Fibroblast of lung (primary cell): ENCODE measurements around the gene STIM1. TPM values are rescaled to one million over a fixed set of nuclear protein-coding genes. Genes with fewer than 3 reads are reported as not detected.

ENCODE experiments used
- DNase-seq, 2 donors: peaks; one replicate each; pipeline versions ENCODE4 v3.0.0 to v3.0.0-alpha.2; 2010; ENCODE audit warnings: low read depth in 2 of 2
- H2AFZ ChIP-seq: 2 replicates; pipeline ENCODE4 v1.5.1; 2012; ENCODE audit warnings: low read length, control low read depth, inconsistent platforms
- H3K27ac ChIP-seq: 2 replicates; pipeline ENCODE4 v1.5.1; 2011; ENCODE audit warnings: low read length, control low read depth; ENCODE audit not compliant: insufficient read depth
- H3K27me3 ChIP-seq: 2 replicates; pipeline ENCODE4 v1.5.1; 2011; ENCODE audit warnings: mild to moderate bottlenecking, low read length; ENCODE audit not compliant: control insufficient read depth, insufficient read depth
- H3K36me3 ChIP-seq: 2 replicates; pipeline ENCODE4 v1.5.1; 2011; ENCODE audit warnings: low read length; ENCODE audit not compliant: control insufficient read depth, insufficient read depth
- H3K4me1 ChIP-seq: 2 replicates; pipeline ENCODE4 v1.5.1; 2011; ENCODE audit warnings: low read length; ENCODE audit not compliant: control insufficient read depth, insufficient read depth; ENCODE audit errors: extremely low read depth
- H3K4me2 ChIP-seq: 2 replicates; pipeline ENCODE4 v1.5.1; 2011; ENCODE audit warnings: low read length, control low read depth; ENCODE audit not compliant: insufficient read depth; ENCODE audit errors: extremely low read depth
- H3K4me3 ChIP-seq, 4 experiments: fragments of 200-600 bp in 1 of 4; sonication (generic) in 1 of 4; replicated peaks in 1 of 4; 2 replicates each; pipeline ENCODE4 v1.5.1; 2011 to 2016; ENCODE audit warnings: low read length in 4 of 4, low read depth in 3 of 4, mild to moderate bottlenecking in 3 of 4, control low read depth in 2 of 4, inconsistent platforms in 1 of 4, mixed read lengths in 1 of 4; ENCODE audit not compliant: insufficient read depth in 1 of 4; ENCODE audit errors: control extremely low read depth in 1 of 4
- H3K79me2 ChIP-seq: 2 replicates; pipeline ENCODE4 v1.5.1; 2012; ENCODE audit warnings: mild to moderate bottlenecking, low read length, inconsistent platforms; ENCODE audit not compliant: control insufficient read depth, insufficient read depth
- H3K9ac ChIP-seq: 2 replicates; pipeline ENCODE4 v1.5.1; 2011; ENCODE audit warnings: mild to moderate bottlenecking, low read length, control low read depth; ENCODE audit not compliant: insufficient read depth
- H3K9me3 ChIP-seq: 2 replicates; pipeline ENCODE4 v1.5.1; 2012; ENCODE audit warnings: low read depth, low read length; ENCODE audit not compliant: control insufficient read depth, insufficient read depth
- H4K20me1 ChIP-seq: 2 replicates; pipeline ENCODE4 v1.5.1; 2011; ENCODE audit warnings: low read length; ENCODE audit not compliant: control insufficient read depth, insufficient read depth; ENCODE audit errors: extremely low read depth
- EZH2 ChIP-seq: IDR thresholded peaks from 2 replicates; pipeline ENCODE4 v1.5.1; 2012; ENCODE audit warnings: low read length, control low read depth, mild to moderate bottlenecking; ENCODE audit errors: missing control alignments
- polyA plus RNA-seq, 2 donors: library from polyadenylated mRNA; depleted of rRNA in 1 of 2; stranded (reverse) in 1 of 2; unstranded in 1 of 2; fragments of >200 nt; gene quantifications; 2 replicates each; pipeline ENCODE4 v1.2.1, GENCODE V29; 2011 to 2012; ENCODE audit warnings: missing spikeins in 1 of 2
- total RNA-seq: library from RNA; depleted of rRNA; stranded (reverse); fragments of >200 nt; gene quantifications from 2 replicates; pipeline ENCODE4 v1.2.1, GENCODE V29; 2014
- TF ChIP-seq, protein P1 (sequence below), 2 donors: IDR thresholded peaks in 1 of 2; conservative IDR thresholded peaks in 1 of 2; 1 replicate in 1 of 2; 2 replicates in 1 of 2; pipeline ENCODE4 v1.5.1; 2011 to 2012; ENCODE audit warnings: low read length in 2 of 2, control low read depth in 1 of 2, inconsistent platforms in 1 of 2, low read depth in 1 of 2, mild to moderate bottlenecking in 1 of 2

STIM1 gene
- total and polyA plus RNA-seq, 2 donors (not counting 1 experiment from before 2014, with no cell fraction given) = 38.1 to 44.6 TPM

DNA sequence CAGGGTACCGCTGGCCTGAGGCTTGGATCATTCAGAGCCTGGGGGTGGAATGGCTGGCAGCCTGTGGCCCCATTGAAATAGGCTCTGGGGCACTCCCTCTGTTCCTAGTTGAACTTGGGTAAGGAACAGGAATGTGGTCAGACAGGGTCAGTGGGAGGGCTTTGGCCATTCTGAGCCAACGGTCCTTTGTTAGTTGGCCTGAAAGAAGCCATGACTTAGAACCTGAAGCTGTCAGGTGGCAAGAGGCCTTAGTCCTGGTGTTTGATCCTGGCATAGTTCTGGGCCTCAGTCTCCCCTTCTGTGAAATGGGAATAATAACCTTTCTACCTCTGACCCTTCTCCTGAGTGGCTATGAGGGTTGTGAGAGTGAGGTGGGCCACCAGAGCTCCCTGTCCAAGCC lies 38.8 kb upstream of the STIM1 start:
- TF ChIP-seq, protein P1, sequence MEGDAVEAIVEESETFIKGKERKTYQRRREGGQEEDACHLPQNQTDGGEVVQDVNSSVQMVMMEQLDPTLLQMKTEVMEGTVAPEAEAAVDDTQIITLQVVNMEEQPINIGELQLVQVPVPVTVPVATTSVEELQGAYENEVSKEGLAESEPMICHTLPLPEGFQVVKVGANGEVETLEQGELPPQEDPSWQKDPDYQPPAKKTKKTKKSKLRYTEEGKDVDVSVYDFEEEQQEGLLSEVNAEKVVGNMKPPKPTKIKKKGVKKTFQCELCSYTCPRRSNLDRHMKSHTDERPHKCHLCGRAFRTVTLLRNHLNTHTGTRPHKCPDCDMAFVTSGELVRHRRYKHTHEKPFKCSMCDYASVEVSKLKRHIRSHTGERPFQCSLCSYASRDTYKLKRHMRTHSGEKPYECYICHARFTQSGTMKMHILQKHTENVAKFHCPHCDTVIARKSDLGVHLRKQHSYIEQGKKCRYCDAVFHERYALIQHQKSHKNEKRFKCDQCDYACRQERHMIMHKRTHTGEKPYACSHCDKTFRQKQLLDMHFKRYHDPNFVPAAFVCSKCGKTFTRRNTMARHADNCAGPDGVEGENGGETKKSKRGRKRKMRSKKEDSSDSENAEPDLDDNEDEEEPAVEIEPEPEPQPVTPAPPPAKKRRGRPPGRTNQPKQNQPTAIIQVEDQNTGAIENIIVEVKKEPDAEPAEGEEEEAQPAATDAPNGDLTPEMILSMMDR (conservative IDR thresholded peaks at IDR 0.05 in 1 of 2, IDR thresholded peaks at IDR 0.05 in 1 of 2; ENCODE audit: low read depth in 1 of 2, low read length in 2 of 2) = no peak
- no peak for TF ChIP-seq EZH2
- no peak for DNase-seq
- no peaks in the 10 kb centered on the region for H4K20me1 ChIP-seq
- no peak overlapping the region for H3K27ac ChIP-seq
- H3K4me3 ChIP-seq = no peak overlapping the region
- no peaks in the 10 kb centered on the region for H3K79me2 ChIP-seq
- no peak overlapping the region for H3K4me2 ChIP-seq
- H2AFZ ChIP-seq = no peak overlapping the region
- no peak overlapping the region for H3K9ac ChIP-seq
- H3K36me3 ChIP-seq = no peaks in the 10 kb centered on the region
- no peaks in the 10 kb centered on the region for H3K9me3 ChIP-seq
- H3K4me1 ChIP-seq = no peaks in the 10 kb centered on the region
- H3K27me3 ChIP-seq = no peaks in the 10 kb centered on the region

DNA sequence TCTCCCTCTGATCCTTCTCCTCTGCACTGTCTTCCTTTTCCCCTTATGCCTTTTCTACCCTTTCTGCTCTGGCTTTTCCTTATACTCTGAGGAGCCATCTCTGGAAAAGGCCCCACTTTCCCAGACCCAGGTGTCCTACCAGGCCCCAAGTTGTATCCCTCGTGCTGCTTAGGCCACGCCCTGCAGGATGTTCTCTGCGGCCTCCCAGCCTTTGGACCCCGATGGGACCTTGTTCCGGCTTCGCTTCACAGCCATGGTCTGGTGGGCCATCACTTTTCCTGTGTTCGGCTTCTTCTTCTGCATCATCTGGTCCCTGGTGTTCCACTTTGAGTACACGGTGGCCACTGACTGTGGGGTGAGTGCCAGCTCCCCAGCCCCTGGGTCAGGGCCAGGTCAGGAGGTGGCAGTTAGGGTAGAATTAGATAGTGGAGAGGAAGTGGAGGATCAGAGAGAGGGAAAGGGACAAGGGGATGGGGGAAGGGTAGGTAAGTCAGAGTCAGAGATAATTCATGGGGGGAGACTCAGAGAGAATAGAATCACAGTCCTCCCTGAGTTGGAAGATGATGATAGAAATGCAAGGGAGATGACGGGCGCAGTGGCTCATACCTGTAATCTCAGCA lies 38.2 kb upstream of the STIM1 start:
- Histone ChIP-seq H4K20me1 (no peaks in the 10 kb centered on the region), H3K27me3 (no peaks in the 10 kb centered on the region), H3K27ac (no peak overlapping the region), H2AFZ (no peak overlapping the region), H3K4me1 (no peaks in the 10 kb centered on the region), H3K9me3 (no peaks in the 10 kb centered on the region), H3K4me3 (no peak overlapping the region), H3K79me2 (no peaks in the 10 kb centered on the region), H3K9ac (no peak overlapping the region), H3K36me3 (no peaks in the 10 kb centered on the region), H3K4me2 (no peak overlapping the region)
- no peak for TF ChIP-seq EZH2
- TF ChIP-seq, protein P1 (conservative IDR thresholded peaks at IDR 0.05 in 1 of 2, IDR thresholded peaks at IDR 0.05 in 1 of 2; ENCODE audit: low read depth in 1 of 2, low read length in 2 of 2) = no peak
- DNase-seq = no peak

DNA sequence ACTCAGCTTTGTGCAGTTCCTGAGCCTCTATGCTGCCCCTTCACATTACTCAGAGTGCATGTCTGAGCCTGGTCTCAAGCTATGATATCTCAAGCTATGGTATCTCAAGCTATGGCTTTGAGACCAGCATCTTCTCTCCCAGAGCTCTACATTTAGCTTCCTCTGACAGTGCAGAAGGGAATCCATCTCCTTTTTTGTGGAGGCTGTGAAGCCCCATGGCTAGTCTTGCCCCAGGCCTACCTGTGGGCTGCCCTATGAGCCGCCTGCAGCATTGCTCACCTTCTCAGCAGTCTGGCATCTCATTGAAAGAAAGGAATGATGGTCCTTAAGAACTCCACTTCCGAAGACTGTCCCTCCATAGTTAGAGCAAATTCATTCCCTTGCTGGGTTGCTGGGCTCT lies 34.5 kb upstream of the STIM1 start:
- no peaks in the 10 kb centered on the region for H3K4me1 ChIP-seq
- no peaks in the 10 kb centered on the region for H4K20me1 ChIP-seq
- H3K27ac ChIP-seq = no peak overlapping the region
- H3K27me3 ChIP-seq = no peaks in the 10 kb centered on the region
- no peak overlapping the region for H3K4me2 ChIP-seq
- H3K36me3 ChIP-seq = no peaks in the 10 kb centered on the region
- H3K9me3 ChIP-seq = no peaks in the 10 kb centered on the region
- no peak overlapping the region for H2AFZ ChIP-seq
- no peak for TF ChIP-seq EZH2
- TF ChIP-seq, protein P1 (conservative IDR thresholded peaks at IDR 0.05 in 1 of 2, IDR thresholded peaks at IDR 0.05 in 1 of 2; ENCODE audit: low read depth in 1 of 2, low read length in 2 of 2) = no peak
- DNase-seq = no peak
- H3K79me2 ChIP-seq = no peaks in the 10 kb centered on the region
- no peak overlapping the region for H3K9ac ChIP-seq
- H3K4me3 ChIP-seq = no peak overlapping the region
